ENCODE measurements around the gene RETREG3. TPM values are rescaled to one million over a fixed set of nuclear protein-coding genes. Genes with fewer than 3 reads are reported as not detected.

RETREG3 gene
- total RNA-seq, 1 donor from 2014 or later: 48.7 TPM

GRCh38 chr17:42581744-42582270 lies 27.4 kb downstream of the RETREG3 start:
- Mint-ChIP-seq H3K4me1 (peaks cover 21% of the 10 kb centered on the region), H3K4me3 (peak overlapping the region; percentile 38), H3K36me3 (ENCODE audit: low read depth) (peaks cover 5% of the 10 kb centered on the region), H3K9me3 (no peaks in the 10 kb centered on the region), H3K27me3 (ENCODE audit: low read depth) (no peaks in the 10 kb centered on the region), H3K27ac (ENCODE audit: unreplicated experiment) (no peak overlapping the region)
- DNase-seq (ENCODE audit: low read depth, low spot score): no peak
- no peak for TF ChIP-seq CTCF (conservative IDR thresholded peaks at IDR 0.05)

- TF ChIP-seq CTCF (conservative IDR thresholded peaks at IDR 0.05): no peak
- Mint-ChIP-seq H3K4me3 (peak overlapping the region; percentile 45), H3K4me1 (peaks cover 37% of the 10 kb centered on the region), H3K27ac (ENCODE audit: unreplicated experiment) (no peak overlapping the region), H3K27me3 (ENCODE audit: low read depth) (no peaks in the 10 kb centered on the region), H3K36me3 (ENCODE audit: low read depth) (peaks cover 9% of the 10 kb centered on the region), H3K9me3 (no peaks in the 10 kb centered on the region)
- DNase-seq (ENCODE audit: low read depth, low spot score): no peak
Observed at GRCh38 chr17:42579794-42580551, 29.2 kb downstream of the RETREG3 start.

GRCh38 chr17:42578282-42578869 lies 30.8 kb downstream of the RETREG3 start:
- Mint-ChIP-seq H3K36me3 (ENCODE audit: low read depth) (peaks cover 11% of the 10 kb centered on the region), H3K9me3 (no peaks in the 10 kb centered on the region), H3K4me1 (peaks cover 41% of the 10 kb centered on the region), H3K27me3 (ENCODE audit: low read depth) (no peaks in the 10 kb centered on the region), H3K4me3 (peak overlapping the region; percentile 99), H3K27ac (ENCODE audit: unreplicated experiment) (no peak overlapping the region)
- TF ChIP-seq CTCF (conservative IDR thresholded peaks at IDR 0.05): peak; percentile 78
- DNase-seq (ENCODE audit: low read depth, low spot score): peak; percentile 77

- peak within 1 kb of the TSS; percentile 98 for H3K27ac Mint-ChIP-seq (ENCODE audit: unreplicated experiment)
- H3K9me3 Mint-ChIP-seq: no peaks in the 10 kb centered on the region
- peaks cover 41% of the 10 kb centered on the region for H3K4me1 Mint-ChIP-seq
- H3K27me3 Mint-ChIP-seq (ENCODE audit: low read depth): no peaks in the 10 kb centered on the region
- peak within 1 kb of the TSS; percentile 99 for H3K4me3 Mint-ChIP-seq
- peak; percentile 91 for DNase-seq (ENCODE audit: low read depth, low spot score)
- H3K36me3 Mint-ChIP-seq (ENCODE audit: low read depth): peaks cover 16% of the 10 kb centered on the region
- peak; percentile 55 for TF ChIP-seq CTCF (conservative IDR thresholded peaks at IDR 0.05)
Observed at GRCh38 chr17:42577532-42578281, 31.5 kb downstream of the RETREG3 start, which contains the start of gene PSMC3IP. TSS of gene PSMC3IP (minus strand) at chr17:42577729. CDS start at chr17:42577686, 43 bp downstream.

GRCh38 chr17:42577140-42577531 lies 32.0 kb downstream of the RETREG3 start:
- TF ChIP-seq CTCF (conservative IDR thresholded peaks at IDR 0.05): no peak
- Mint-ChIP-seq H3K27me3 (ENCODE audit: low read depth) (no peaks in the 10 kb centered on the region), H3K4me1 (peaks cover 41% of the 10 kb centered on the region), H3K27ac (ENCODE audit: unreplicated experiment) (peak overlapping the region; percentile 89), H3K4me3 (peak overlapping the region; percentile 99), H3K9me3 (no peaks in the 10 kb centered on the region), H3K36me3 (ENCODE audit: low read depth) (peaks cover 17% of the 10 kb centered on the region)
- DNase-seq (ENCODE audit: low read depth, low spot score): no peak
